K562 (cell line): ENCODE results near the gene ARHGAP23. TPM values are rescaled to one million over a fixed set of nuclear protein-coding genes. Genes with fewer than 3 reads are reported as not detected.

Experiments used
- ATAC-seq: fragments of 200-7000 bp; cut with Tn5 transposase; 3 replicates; pipeline ENCODE4 v1.9.1; 2020; ENCODE audit warnings: moderate library complexity
- BruUV-seq: library from RNA; stranded (reverse); fragments of 400-500 nt; replicated peaks from 2 replicates; lab custom pipeline; 2021; lab: Mats Ljungman, UMichigan
- CTCF ChIA-PET: fragments of 300-600 bp; formaldehyde crosslinking; extraction: SDS; loops from one replicate; lab custom pipeline; 2021; ENCODE audit warnings: low intra/inter-chr PET ratio; lab: Yijun Ruan, JAX
- POLR2A ChIA-PET: fragments of 300-600, 350-650 bp; sonication (Branson Sonifier 250); formaldehyde crosslinking; extraction: SDS; loops from one replicate; lab custom pipeline; 2021; ENCODE audit warnings: antibody characterized with exemption, inconsistent platforms; lab: Yijun Ruan, JAX
- DNase-seq, 4 experiments: peaks; one replicate each; pipeline versions ENCODE4 v3.0.0 to v3.0.0-alpha.2; 2011 to 2018; ENCODE audit warnings: low spot score in 3 of 4, mixed read lengths in 3 of 4; ENCODE audit errors: extremely low read depth in 1 of 4
- FAIRE-seq: peaks from 2 replicates; lab custom pipeline; 2011; peaks lifted over from hg19 to GRCh38; lab: Jason Lieb, UNC
- H2AFZ ChIP-seq: 2 replicates; pipeline ENCODE4 v1.6.0; 2011; ENCODE audit warnings: low read depth, low read length, control low read depth, inconsistent platforms
- H3K27ac ChIP-seq: fragments of 200-600 bp; 3 replicates; pipeline ENCODE4 v1.8.0; 2011; ENCODE audit warnings: low read depth, mild to moderate bottlenecking, control low read depth, inconsistent platforms, low read length, moderate library complexity, mixed read lengths; ENCODE audit errors: extremely low read depth
- H3K27me3 ChIP-seq, 2 experiments: fragments of 300-600 bp in 1 of 2; 2 replicates in 1 of 2; 3 replicates in 1 of 2; pipeline versions ENCODE4 v1.6.0 to v1.8.0; 2011; ENCODE audit warnings: inconsistent platforms in 2 of 2, low read length in 2 of 2, mild to moderate bottlenecking in 1 of 2, mixed read lengths in 1 of 2, moderate library complexity in 1 of 2; ENCODE audit not compliant: control insufficient read depth in 2 of 2, insufficient read depth in 2 of 2
- H3K36me3 ChIP-seq: fragments of 300-600 bp; 3 replicates; pipeline ENCODE4 v1.8.0; 2011; ENCODE audit warnings: mild to moderate bottlenecking, low read length, inconsistent platforms; ENCODE audit not compliant: control insufficient read depth, insufficient read depth
- H3K4me1 ChIP-seq, 2 experiments: fragments of 200-600 bp in 1 of 2; replicated peaks in 1 of 2; 2 replicates in 1 of 2; 3 replicates in 1 of 2; pipeline versions ENCODE4 v1.5.1 to v1.8.0; 2011; ENCODE audit warnings: inconsistent platforms in 2 of 2, low read length in 2 of 2, mild to moderate bottlenecking in 1 of 2, mixed read lengths in 1 of 2, moderate library complexity in 1 of 2; ENCODE audit not compliant: control insufficient read depth in 2 of 2, insufficient read depth in 2 of 2
- H3K4me2 ChIP-seq: 2 replicates; pipeline ENCODE4 v1.6.1; 2011; ENCODE audit warnings: low read length, control low read depth, inconsistent platforms, mixed read lengths; ENCODE audit not compliant: insufficient read depth
- H3K4me3 ChIP-seq: fragments of 200-600 bp; sonication (generic), shearing (Covaris generic); 2 replicates; pipeline ENCODE4 v1.5.1; 2016; ENCODE audit warnings: control low read depth, inconsistent platforms
- H3K79me2 ChIP-seq: fragments of 200-600 bp; 3 replicates; pipeline ENCODE4 v1.8.0; 2011; ENCODE audit warnings: low read length, inconsistent platforms; ENCODE audit not compliant: control insufficient read depth, insufficient read depth
- H3K9ac ChIP-seq, 2 experiments: 2 replicates each; pipeline versions ENCODE4 v1.6.0 to v1.6.1; 2011; ENCODE audit warnings: low read depth in 2 of 2, low read length in 2 of 2, control low read depth in 1 of 2, inconsistent platforms in 1 of 2, mild to moderate bottlenecking in 1 of 2, mixed read lengths in 1 of 2; ENCODE audit not compliant: insufficient read depth in 1 of 2
- H3K9me1 ChIP-seq: one replicate; pipeline ENCODE4 v1.6.0; 2011; ENCODE audit warnings: inconsistent platforms, mild to moderate bottlenecking, low read length, moderate library complexity; ENCODE audit not compliant: control insufficient read depth, insufficient read depth
- H3K9me3 ChIP-seq: replicated peaks from 2 replicates; pipeline ENCODE4 v1.5.1; 2011; ENCODE audit warnings: low read depth, low read length, inconsistent platforms; ENCODE audit not compliant: control insufficient read depth, insufficient read depth
- H4K20me1 ChIP-seq: replicated peaks from 2 replicates; pipeline ENCODE4 v1.6.1; 2011; ENCODE audit warnings: low read length, inconsistent platforms, mixed read lengths; ENCODE audit not compliant: control insufficient read depth, insufficient read depth
- CTBP1 ChIP-seq: fragments of 450-650 bp; IDR thresholded peaks from 2 replicates; pipeline ENCODE4 v1.6.1; 2016; ENCODE audit warnings: borderline replicate concordance
- ELF1 ChIP-seq: fragments of 200-800 bp; sonication (Bioruptor generic); IDR thresholded peaks from 2 replicates; pipeline ENCODE4 v1.6.1; 2016; ENCODE audit warnings: missing genetic modification characterization, missing compliant biosample characterization
- ELF2 ChIP-seq: fragments of 250-450 bp; sonication (Bioruptor Pico); IDR thresholded peaks from 2 replicates; pipeline ENCODE4 v1.5.0; 2021; ENCODE audit warnings: mild to moderate bottlenecking
- ETV6 ChIP-seq, 3 experiments: fragments of 150-350 bp in 1 of 3; sonication (generic) in 1 of 3; formaldehyde crosslinking in 1 of 3; IDR thresholded peaks; 2 replicates each; pipeline versions ENCODE4 v1.6.1 to v1.8.0; 2014 to 2022; ENCODE audit warnings: borderline replicate concordance in 2 of 3, low read depth in 2 of 3, antibody characterized with exemption in 1 of 3, low read length in 1 of 3, mild to moderate bottlenecking in 1 of 3, missing genetic modification reagents in 1 of 3
- FOXA3 ChIP-seq, 2 experiments: fragments of 450-650 bp in 1 of 2; sonication (generic) in 1 of 2; formaldehyde crosslinking; IDR thresholded peaks in 1 of 2; conservative IDR thresholded peaks in 1 of 2; 2 replicates each; pipeline versions ENCODE4 v1.4.0 to v1.8.0; 2020 to 2022; ENCODE audit warnings: mild to moderate bottlenecking in 2 of 2, missing genetic modification reagents in 1 of 2
- IRF2 ChIP-seq: sonication (generic); formaldehyde crosslinking; IDR thresholded peaks from 2 replicates; pipeline ENCODE4 v1.8.1; 2022; ENCODE audit warnings: mild to moderate bottlenecking, missing genetic modification reagents
- MAFG ChIP-seq: fragments of 450-650 bp; conservative IDR thresholded peaks from 2 replicates; pipeline ENCODE4 v1.6.1; 2016; ENCODE audit warnings: missing genetic modification characterization, missing compliant biosample characterization
- MTA3 ChIP-seq: fragments of 450-650 bp; formaldehyde crosslinking; IDR thresholded peaks from 2 replicates; pipeline ENCODE4 v1.6.1; 2017; ENCODE audit warnings: mild to moderate bottlenecking, borderline replicate concordance
- PCBP1 ChIP-seq: fragments of 200-400 bp; formaldehyde crosslinking; IDR thresholded peaks from 2 replicates; pipeline ENCODE4 v1.6.1; 2018; ENCODE audit warnings: mild to moderate bottlenecking, low read depth, low read length; ENCODE audit not compliant: poor library complexity, severe bottlenecking
- WHSC1 ChIP-seq: IDR thresholded peaks from one replicate; pipeline ENCODE4 v1.6.1; 2012; ENCODE audit warnings: low read length, control low read depth, inconsistent platforms
- ZNF175 ChIP-seq: fragments of 200-800 bp; sonication (Bioruptor generic); IDR thresholded peaks from 2 replicates; pipeline ENCODE4 v1.6.1; 2016; ENCODE audit warnings: low read depth, mild to moderate bottlenecking, missing genetic modification characterization, missing compliant biosample characterization
- WGBS: fragments of 100-300 bp; shearing (Covaris generic); methylation state at CpG from one replicate; pipeline ENCODE4 v1.1.6; 2016; ENCODE audit warnings: low coverage, mixed read lengths; ENCODE audit not compliant: insufficient coverage; ENCODE audit errors: missing lambda C conversion rate; 5-methylcytosine and 5-hydroxymethylcytosine counted together
- in situ Hi-C: fragments of 300-500 bp; cut with MboI; formaldehyde crosslinking; loops from 4 replicates; pipeline ENCODE4 v1.15.0; 2018; ENCODE audit warnings: inconsistent platforms, mixed read lengths
- intact Hi-C: fragments of 100-400 bp; cut with micrococcal nuclease; formaldehyde crosslinking; loops from 2 replicates; pipeline ENCODE4 v1.14.2; 2022
- polyA plus RNA-seq, 8 experiments: library from polyadenylated mRNA; depleted of rRNA in 4 of 8; stranded (reverse) in 5 of 8; unstranded in 3 of 8; fragments of >200 nt; fragmentation: Nextera tagmentation in 2 of 8; fragmentation: Illumina TruSeq in 1 of 8; extraction: Ambion mirVana in 2 of 8; extraction: Trizol in 1 of 8; gene quantifications; 2 replicates each; pipeline versions ENCODE4 v1.2.1 to v1.2.3, GENCODE V29; 2011 to 2014; ENCODE audit warnings: inconsistent platforms in 1 of 8, missing spikeins in 1 of 8
- total RNA-seq, 7 experiments: library from RNA; depleted of rRNA in 6 of 7; stranded (reverse); fragments of >200 nt in 6 of 7; fragmentation: Illumina TruSeq in 2 of 7; extraction: Trizol in 2 of 7; gene quantifications; 2 replicates each; pipeline versions ENCODE4 v1.2.1 to v1.2.3, GENCODE V29; 2011 to 2021; ENCODE audit warnings: low replicate concordance in 1 of 7
- TF ChIP-seq, protein P1 (sequence below), 2 experiments: fragments of 450-650 bp; IDR thresholded peaks; 2 replicates each; pipeline ENCODE4 v1.6.1; 2016
- TF ChIP-seq, protein P2 (sequence below): fragments of 450-650 bp; IDR thresholded peaks from 2 replicates; pipeline ENCODE4 v1.6.1; 2016; ENCODE audit warnings: low read depth, mild to moderate bottlenecking, moderate library complexity

Gene ARHGAP23
- total and polyA plus RNA-seq, 9 of the 15 experiments (the other 6 are each of a cell fraction or from before 2014, with no cell fraction given), result 0.01 to 2.7 (median 0.70) TPM

DNA sequence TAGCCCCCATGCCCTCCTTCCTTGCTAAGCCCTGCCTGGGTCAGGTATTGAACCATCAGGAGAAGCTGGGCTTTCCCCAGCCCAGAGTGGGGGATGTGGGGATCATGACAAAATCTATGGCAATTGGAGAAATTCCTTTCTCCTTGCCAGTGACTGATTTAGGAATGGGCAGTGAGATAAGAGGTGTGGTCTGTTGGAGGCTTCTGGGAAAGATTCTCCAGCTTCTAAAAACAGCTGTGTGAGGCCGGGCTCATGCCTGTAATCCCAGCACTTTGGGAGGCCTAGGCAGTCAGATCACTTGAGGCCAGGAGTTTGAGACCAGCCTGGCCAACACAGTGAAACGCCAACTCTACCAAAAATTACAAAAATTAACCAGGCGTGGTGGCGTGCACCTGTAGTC, 108.4 kb downstream of the ARHGAP23 start:
- Histone ChIP-seq H3K27ac (no peak overlapping the region), H2AFZ (no peak overlapping the region), H3K4me2 (no peak overlapping the region), H3K9ac (no peak overlapping the region), H3K79me2 (no peaks in the 10 kb centered on the region), H3K4me3 (no peak overlapping the region), H3K9me1 (peaks cover 3% of the 10 kb centered on the region), H3K27me3 (peaks cover 22 to 56% of the 10 kb centered on the region in 2 experiments; a peak in 4 of 5 replicates), H3K36me3 (no peaks in the 10 kb centered on the region), H3K4me1 (peaks cover 0 to 11% of the 10 kb centered on the region in 2 experiments; a peak in 2 of 5 replicates), H4K20me1 (no peaks in the 10 kb centered on the region; the same call in 1 of the 2 replicates), H3K9me3 (no peaks in the 10 kb centered on the region)
- no TSS peak for BruUV-seq
- TF ChIP-seq ELF1 (tag), result no peak
- no peak for TF ChIP-seq ZNF175 (CRISPR knock-in tag)
- no peak for TF ChIP-seq PCBP1
- TF ChIP-seq ETV6 (IDR thresholded peaks at IDR 0.05; ENCODE audit: borderline replicate concordance in 1 of 2, low read depth in 2 of 2, low read length in 1 of 2), result no peak
- TF ChIP-seq ETV6 (CRISPR knock-in tag; IDR thresholded peaks at IDR 0.05; ENCODE audit: borderline replicate concordance), result no peak
- TF ChIP-seq MAFG (tag), result no peak
- TF ChIP-seq CTBP1, result no peak
- no peak for TF ChIP-seq MTA3
- no peak for TF ChIP-seq IRF2 (CRISPR knock-in tag)
- no peak for TF ChIP-seq FOXA3 (CRISPR knock-in tag; conservative IDR thresholded peaks at IDR 0.05 in 1 of 2, IDR thresholded peaks at IDR 0.05 in 1 of 2)
- TF ChIP-seq, protein P1, sequence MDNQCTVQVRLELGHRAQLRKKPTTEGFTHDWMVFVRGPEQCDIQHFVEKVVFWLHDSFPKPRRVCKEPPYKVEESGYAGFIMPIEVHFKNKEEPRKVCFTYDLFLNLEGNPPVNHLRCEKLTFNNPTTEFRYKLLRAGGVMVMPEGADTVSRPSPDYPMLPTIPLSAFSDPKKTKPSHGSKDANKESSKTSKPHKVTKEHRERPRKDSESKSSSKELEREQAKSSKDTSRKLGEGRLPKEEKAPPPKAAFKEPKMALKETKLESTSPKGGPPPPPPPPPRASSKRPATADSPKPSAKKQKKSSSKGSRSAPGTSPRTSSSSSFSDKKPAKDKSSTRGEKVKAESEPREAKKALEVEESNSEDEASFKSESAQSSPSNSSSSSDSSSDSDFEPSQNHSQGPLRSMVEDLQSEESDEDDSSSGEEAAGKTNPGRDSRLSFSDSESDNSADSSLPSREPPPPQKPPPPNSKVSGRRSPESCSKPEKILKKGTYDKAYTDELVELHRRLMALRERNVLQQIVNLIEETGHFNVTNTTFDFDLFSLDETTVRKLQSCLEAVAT (IDR thresholded peaks at IDR 0.05), result no peak
- no peak for TF ChIP-seq ELF2 (CRISPR knock-in tag)
- TF ChIP-seq, protein P2, sequence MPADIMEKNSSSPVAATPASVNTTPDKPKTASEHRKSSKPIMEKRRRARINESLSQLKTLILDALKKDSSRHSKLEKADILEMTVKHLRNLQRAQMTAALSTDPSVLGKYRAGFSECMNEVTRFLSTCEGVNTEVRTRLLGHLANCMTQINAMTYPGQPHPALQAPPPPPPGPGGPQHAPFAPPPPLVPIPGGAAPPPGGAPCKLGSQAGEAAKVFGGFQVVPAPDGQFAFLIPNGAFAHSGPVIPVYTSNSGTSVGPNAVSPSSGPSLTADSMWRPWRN, result no peak
- no peak for TF ChIP-seq WHSC1
- POLR2A ChIA-PET, result interaction anchor here (1.1 kb wide), 1 partner anchor 11 kb away, joined by 4 read pairs; no protein-coding TSS in a partner anchor
- no peak for ATAC-seq
- DNase-seq, result no peak
- intact Hi-C loops (loop anchor here (1.0 kb wide), 1 partner anchor 44 kb away; no protein-coding TSS in a partner anchor), in situ Hi-C loops (no loop called here)
- FAIRE-seq, result no peak
- CTCF ChIA-PET, result no interaction called here
- 0% methylated on average over 3 of the region's 4 CpGs for WGBS
